ENCODE measurements around the gene VWC2L. TPM values are rescaled to one million over a fixed set of nuclear protein-coding genes. Genes with fewer than 3 reads are reported as not detected.

Gene VWC2L
- total RNA-seq, 4 donors from 2014 or later, result not detected

- no peaks in the 10 kb centered on the region for H3K36me3 ChIP-seq
- 84 to 92% methylated on average over 1 of the region's 1 CpG for WGBS, 2 donors
- TF ChIP-seq POLR2A (IDR thresholded peaks at IDR 0.05), result no peak
- TF ChIP-seq CTCF (IDR thresholded peaks at IDR 0.05), result no peak
- intact Hi-C loops (cut with DNase I), result no loop called here
- no peak overlapping the region for H3K4me3 ChIP-seq
- DNase-seq, result no peak
- no peaks in the 10 kb centered on the region for H3K27me3 ChIP-seq
- no peaks in the 10 kb centered on the region for H3K9me3 ChIP-seq
- no peaks in the 10 kb centered on the region for H3K4me1 ChIP-seq
- no peak overlapping the region for H3K27ac ChIP-seq
These were observed 149.8 kb downstream of the VWC2L start for GRCh38 chr2:214560618-214561190.

- H3K27ac ChIP-seq, result no peak overlapping the region
- H3K27me3 ChIP-seq, result no peaks in the 10 kb centered on the region
- 58 to 67% methylated on average over 1 of the region's 1 CpG for WGBS, 2 donors
- intact Hi-C loops (cut with DNase I), result no loop called here
- no peak for DNase-seq
- no peaks in the 10 kb centered on the region for H3K4me1 ChIP-seq
- H3K36me3 ChIP-seq, result no peaks in the 10 kb centered on the region
- no peak for TF ChIP-seq POLR2A (IDR thresholded peaks at IDR 0.05)
- no peak for TF ChIP-seq CTCF (IDR thresholded peaks at IDR 0.05)
- no peaks in the 10 kb centered on the region for H3K9me3 ChIP-seq
- no peak overlapping the region for H3K4me3 ChIP-seq
These were observed 154.4 kb downstream of the VWC2L start for GRCh38 chr2:214565246-214565645.

- WGBS, 2 donors, result 73 to 75% methylated on average over 1 of the region's 1 CpG
- Histone ChIP-seq H3K9me3 (no peaks in the 10 kb centered on the region), H3K4me1 (no peaks in the 10 kb centered on the region), H3K4me3 (no peak overlapping the region), H3K27ac (no peak overlapping the region), H3K36me3 (no peaks in the 10 kb centered on the region), H3K27me3 (no peaks in the 10 kb centered on the region)
- TF ChIP-seq POLR2A (IDR thresholded peaks at IDR 0.05) (no peak), CTCF (IDR thresholded peaks at IDR 0.05) (no peak)
- DNase-seq, result no peak
- intact Hi-C loops (cut with DNase I), result no loop called here
These were observed 155.6 kb downstream of the VWC2L start for GRCh38 chr2:214566457-214566856.

GRCh38 chr2:214569419-214570035, 158.7 kb downstream of the VWC2L start:
- intact Hi-C loops (cut with DNase I), result no loop called here
- no peak for DNase-seq
- Histone ChIP-seq H3K27me3 (no peaks in the 10 kb centered on the region), H3K9me3 (no peaks in the 10 kb centered on the region), H3K4me1 (no peaks in the 10 kb centered on the region), H3K36me3 (no peaks in the 10 kb centered on the region), H3K4me3 (no peak overlapping the region), H3K27ac (no peak overlapping the region)
- 81% methylated on average over 4 of the region's 4 CpGs for WGBS, 2 donors
- TF ChIP-seq CTCF (IDR thresholded peaks at IDR 0.05) (no peak), POLR2A (IDR thresholded peaks at IDR 0.05) (no peak)

- H3K4me1 ChIP-seq, result no peaks in the 10 kb centered on the region
- no peak overlapping the region for H3K27ac ChIP-seq
- no peaks in the 10 kb centered on the region for H3K9me3 ChIP-seq
- H3K4me3 ChIP-seq, result no peak overlapping the region
- WGBS, 2 donors, result 85 to 98% methylated on average over 3 of the region's 3 CpGs
- no peaks in the 10 kb centered on the region for H3K36me3 ChIP-seq
- TF ChIP-seq POLR2A (IDR thresholded peaks at IDR 0.05) (no peak), CTCF (IDR thresholded peaks at IDR 0.05) (no peak)
- no peak for DNase-seq
- intact Hi-C loops (cut with DNase I), result no loop called here
- H3K27me3 ChIP-seq, result no peaks in the 10 kb centered on the region
These were observed 163.4 kb downstream of the VWC2L start for GRCh38 chr2:214574084-214574781.

Measured in esophagus squamous epithelium (tissue), 5 donors.